AG08396 (cell line): Measurements from ENCODE around the gene LSM11.
A peak's percentile ranks its signal among the peaks of the same experiment; 100 is the strongest.
"Not testable (repeated sequence)": the region's sequence is repeated elsewhere in the genome, so short reads cannot be mapped to it uniquely, and the experiment has no call there.

Experiments
- DNase-seq: peaks from one replicate; pipeline ENCODE4 v3.0.0; 2012; ENCODE audit warnings: low spot score, mixed read lengths

The LSM11 gene

GRCh38 chr5:157743163-157744050 is at the start of gene LSM11:
Gene LSM11 (plus strand): TSS chr5:157743712. CDS start chr5:157743751, 39 bp downstream.
- DNase-seq = peak; percentile 96

- DNase-seq = not testable (repeated sequence)
Observed at GRCh38 chr5:157693816-157694215, 49.7 kb upstream of the LSM11 start.

GRCh38 chr5:157696154-157696553 is 47.4 kb upstream of the LSM11 start:
- not testable (repeated sequence) for DNase-seq

- not testable (repeated sequence) for DNase-seq
Observed at GRCh38 chr5:157698674-157699073, 44.8 kb upstream of the LSM11 start.

GRCh38 chr5:157703736-157704135 is 39.8 kb upstream of the LSM11 start:
- DNase-seq = no peak

- no peak for DNase-seq
Observed at GRCh38 chr5:157708866-157709265, 34.6 kb upstream of the LSM11 start.

GRCh38 chr5:157709346-157709745 is 34.2 kb upstream of the LSM11 start:
- no peak for DNase-seq

GRCh38 chr5:157710431-157710830 is 33.1 kb upstream of the LSM11 start:
- DNase-seq = no peak

GRCh38 chr5:157710882-157711281 is 32.6 kb upstream of the LSM11 start:
- peak; percentile 40 for DNase-seq

GRCh38 chr5:157713830-157714595 is 29.5 kb upstream of the LSM11 start:
- no peak for DNase-seq

GRCh38 chr5:157714596-157714864 is 29.0 kb upstream of the LSM11 start:
- no peak for DNase-seq

GRCh38 chr5:157718519-157718918 is 25.0 kb upstream of the LSM11 start:
- peak; percentile 49 for DNase-seq

- no peak for DNase-seq
Observed at GRCh38 chr5:157719245-157719644, 24.3 kb upstream of the LSM11 start.

- no peak for DNase-seq
Observed at GRCh38 chr5:157721159-157721558, 22.4 kb upstream of the LSM11 start.

- not testable (repeated sequence) for DNase-seq
Observed at GRCh38 chr5:157722895-157723294, 20.6 kb upstream of the LSM11 start.

GRCh38 chr5:157726607-157727006 is 16.9 kb upstream of the LSM11 start:
- not testable (repeated sequence) for DNase-seq

GRCh38 chr5:157727858-157728257 is 15.7 kb upstream of the LSM11 start:
- DNase-seq = not testable (repeated sequence)

GRCh38 chr5:157729858-157730257 is 13.7 kb upstream of the LSM11 start:
- no peak for DNase-seq

GRCh38 chr5:157730900-157731271 is 12.6 kb upstream of the LSM11 start:
- DNase-seq = no peak

GRCh38 chr5:157731272-157732129 is 12.0 kb upstream of the LSM11 start, which contains the start of gene THG1L:
Gene THG1L (plus strand): TSS chr5:157731420. CDS start chr5:157731441, 21 bp downstream.
- DNase-seq = peak; percentile 97

GRCh38 chr5:157732130-157732514 is 11.4 kb upstream of the LSM11 start:
- DNase-seq = no peak

GRCh38 chr5:157732596-157733262 is 10.8 kb upstream of the LSM11 start:
- DNase-seq = no peak
